Prostate gland (tissue), 2 donors: ENCODE measurements around the gene WWTR1. TPM values are rescaled to one million over a fixed set of nuclear protein-coding genes. Genes with fewer than 3 reads are reported as not detected.

ENCODE experiments used
- DNase-seq: peaks from one replicate; pipeline ENCODE4 v3.0.0-alpha.2; 2019; ENCODE audit warnings: low spot score
- H3K27ac ChIP-seq, 2 donors: fragments of 200-600 bp; sonication (generic); 2 replicates each; pipeline ENCODE4 v1.5.1; 2017 to 2019
- H3K27me3 ChIP-seq: fragments of 200-600 bp; sonication (generic); replicated peaks from 2 replicates; pipeline ENCODE4 v1.5.1; 2019; ENCODE audit not compliant: insufficient read depth
- H3K36me3 ChIP-seq, 2 donors: fragments of 200-600 bp; sonication (generic); 1 replicate in 1 of 2; 2 replicates in 1 of 2; pipeline versions ENCODE4 v1.5.1 to v1.8.1; 2017 to 2019
- H3K4me1 ChIP-seq: fragments of 200-600 bp; sonication (generic); replicated peaks from 2 replicates; pipeline ENCODE4 v1.5.1; 2019
- H3K4me3 ChIP-seq, 2 donors: fragments of 200-600 bp; sonication (generic); 2 replicates each; pipeline ENCODE4 v1.5.1; 2017 to 2019
- H3K9me3 ChIP-seq: fragments of 200-600 bp; sonication (generic); 2 replicates; pipeline ENCODE4 v1.5.1; 2017
- CTCF ChIP-seq, 4 experiments: fragments of 200-600 bp in 2 of 4; fragments of 450-650 bp in 2 of 4; sonication (generic) in 2 of 4; IDR thresholded peaks; 1 replicate in 3 of 4; 2 replicates in 1 of 4; pipeline ENCODE4 v1.5.1; 2016 to 2019; ENCODE audit warnings: antibody characterized with exemption in 4 of 4, mild to moderate bottlenecking in 2 of 4, moderate library complexity in 2 of 4
- POLR2A ChIP-seq: fragments of 450-650 bp; IDR thresholded peaks from one replicate; pipeline ENCODE4 v1.6.1; 2016; ENCODE audit warnings: antibody characterized with exemption, mild to moderate bottlenecking
- POLR2AphosphoS5 ChIP-seq: sonication (generic); formaldehyde crosslinking; IDR thresholded peaks from one replicate; pipeline ENCODE4 v1.6.1; 2017; ENCODE audit warnings: antibody characterized with exemption
- WGBS: methylation state at CpG from one replicate; pipeline ENCODE4 v1.1.5; 2018; 5-methylcytosine and 5-hydroxymethylcytosine counted together
- intact Hi-C: fragments of 100-400 bp; cut with DNase I; formaldehyde crosslinking; loops from one replicate; pipeline ENCODE4 v1.14.2; 2022
- total RNA-seq, 2 donors: library from RNA; depleted of rRNA; stranded (reverse); fragments of >200 nt; gene quantifications; one replicate each; pipeline ENCODE4 v1.1.0, GENCODE V29; 2016

WWTR1 gene
- total RNA-seq, 2 donors from 2014 or later = 47.5 to 79.4 TPM

- Histone ChIP-seq H3K27ac (no peak overlapping the region), H3K4me3 (no peak overlapping the region), H3K36me3 (no peaks in the 10 kb centered on the region), H3K9me3 (no peaks in the 10 kb centered on the region), H3K27me3 (no peaks in the 10 kb centered on the region), H3K4me1 (no peaks in the 10 kb centered on the region)
- intact Hi-C loops = no loop called here
- no peak for DNase-seq
- 77% methylated on average over 9 of the region's 9 CpGs for WGBS
- TF ChIP-seq POLR2AphosphoS5 = no peak
- no peak for TF ChIP-seq POLR2A
- TF ChIP-seq CTCF (IDR thresholded peaks at IDR 0.05) = no peak
Observed at GRCh38 chr3:149592758-149593240, 65.0 kb downstream of the WWTR1 start.

DNA sequence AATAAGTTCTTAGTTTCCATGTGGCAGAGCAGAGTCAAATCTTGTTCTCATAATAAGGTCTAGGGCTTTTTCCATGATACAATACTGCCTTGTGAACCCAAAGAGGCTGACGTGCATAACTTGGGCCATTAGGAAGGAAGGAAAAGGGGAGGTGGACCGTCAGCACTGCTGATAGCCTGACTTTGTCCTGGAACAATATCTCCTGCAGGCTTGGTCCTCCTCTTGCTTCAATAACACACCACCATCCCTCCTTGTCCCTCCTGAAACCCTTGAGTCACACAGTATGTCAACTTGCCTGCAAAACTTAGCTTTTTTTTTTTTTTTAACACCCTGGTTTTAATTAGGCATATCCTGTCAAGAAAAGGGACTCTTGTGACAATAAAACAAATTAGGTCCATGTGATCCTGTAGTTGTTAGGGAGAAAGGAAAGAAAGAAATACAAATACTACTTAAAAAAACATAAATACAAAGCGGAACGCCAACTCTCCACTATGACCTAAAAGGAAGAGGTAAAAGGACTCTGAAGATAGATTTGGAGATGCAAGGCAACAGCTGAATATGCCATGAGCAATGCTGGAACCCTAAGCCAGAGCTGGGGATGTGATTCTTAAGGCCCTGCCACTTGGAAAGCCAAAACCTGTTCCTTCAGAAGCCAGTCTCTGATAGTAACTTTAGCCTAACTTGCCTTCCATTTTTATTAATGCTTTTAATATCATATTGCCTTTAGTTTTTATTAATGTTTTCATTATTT, 67.0 kb downstream of the WWTR1 start:
- no peaks in the 10 kb centered on the region for H3K4me1 ChIP-seq
- H3K27me3 ChIP-seq = no peaks in the 10 kb centered on the region
- H3K27ac ChIP-seq = no peak overlapping the region
- no peak for TF ChIP-seq CTCF (IDR thresholded peaks at IDR 0.05)
- TF ChIP-seq POLR2A = no peak
- no peak overlapping the region for H3K4me3 ChIP-seq
- H3K9me3 ChIP-seq = no peaks in the 10 kb centered on the region
- WGBS = 90% methylated on average over 4 of the region's 4 CpGs
- intact Hi-C loops = no loop called here
- H3K36me3 ChIP-seq = no peaks in the 10 kb centered on the region
- no peak for DNase-seq

- intact Hi-C loops = no loop called here
- Histone ChIP-seq H3K36me3 (no peaks in the 10 kb centered on the region), H3K27me3 (no peaks in the 10 kb centered on the region), H3K4me1 (no peaks in the 10 kb centered on the region), H3K4me3 (no peak overlapping the region), H3K27ac (no peak overlapping the region), H3K9me3 (no peaks in the 10 kb centered on the region)
- TF ChIP-seq POLR2A = no peak
- no peak for TF ChIP-seq CTCF (IDR thresholded peaks at IDR 0.05)
- no peak for DNase-seq
- WGBS = 52% methylated on average over 4 of the region's 4 CpGs
Observed at GRCh38 chr3:149589332-149589731, 68.5 kb downstream of the WWTR1 start.

DNA sequence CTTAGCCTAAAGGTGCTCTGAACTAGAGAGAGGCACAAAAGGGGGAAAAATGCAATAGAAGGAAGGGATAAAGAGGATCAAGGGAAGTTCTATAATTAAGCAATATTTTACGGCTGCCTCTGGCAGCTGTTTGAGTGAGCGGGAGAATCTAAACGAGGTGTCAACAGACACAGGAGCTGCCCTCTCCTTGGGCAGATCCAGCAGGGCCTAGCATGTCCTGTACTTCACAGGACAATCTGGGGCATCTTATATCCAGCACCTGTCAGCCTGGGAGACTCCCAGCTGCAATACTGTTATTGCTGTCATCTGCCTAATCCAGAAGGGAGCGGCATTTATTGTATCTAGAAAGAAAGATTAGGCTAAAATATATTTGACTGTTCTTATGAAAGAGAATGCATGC, 68.9 kb downstream of the WWTR1 start:
- Histone ChIP-seq H3K4me1 (no peaks in the 10 kb centered on the region), H3K27ac (no peak overlapping the region), H3K4me3 (no peak overlapping the region), H3K27me3 (no peaks in the 10 kb centered on the region), H3K36me3 (no peaks in the 10 kb centered on the region), H3K9me3 (no peaks in the 10 kb centered on the region)
- DNase-seq = no peak
- 42% methylated on average over 4 of the region's 4 CpGs for WGBS
- TF ChIP-seq POLR2A = no peak
- no peak for TF ChIP-seq POLR2AphosphoS5
- no peak for TF ChIP-seq CTCF (IDR thresholded peaks at IDR 0.05)
- intact Hi-C loops = no loop called here

GRCh38 chr3:149587383-149587782, 70.4 kb downstream of the WWTR1 start:
- Histone ChIP-seq H3K27me3 (no peaks in the 10 kb centered on the region), H3K36me3 (no peaks in the 10 kb centered on the region), H3K4me1 (no peaks in the 10 kb centered on the region), H3K4me3 (no peak overlapping the region), H3K9me3 (no peaks in the 10 kb centered on the region), H3K27ac (no peak overlapping the region)
- DNase-seq = no peak
- TF ChIP-seq POLR2AphosphoS5 (no peak), POLR2A (no peak), CTCF (IDR thresholded peaks at IDR 0.05) (no peak)
- intact Hi-C loops = no loop called here
- WGBS = 45% methylated on average over 5 of the region's 5 CpGs
